A673 (cell line): ENCODE data around the gene CBFA2T3. TPM values are rescaled to one million over a fixed set of nuclear protein-coding genes. Genes with fewer than 3 reads are reported as not detected.

ENCODE experiments used
- BruUV-seq: library from RNA; stranded (reverse); fragments of 400-500 nt; replicated peaks from 2 replicates; lab custom pipeline; 2021; lab: Mats Ljungman, UMichigan
- CTCF ChIA-PET: fragments of 300-600 bp; sonication (Branson Sonifier 250); formaldehyde crosslinking; loops from one replicate; lab custom pipeline; 2022; ENCODE audit warnings: antibody characterized with exemption; lab: Charles Lee
- POLR2A ChIA-PET: fragments of 300-600 bp; sonication (Branson Sonifier 250); formaldehyde crosslinking; loops from one replicate; lab custom pipeline; 2022; ENCODE audit warnings: antibody characterized with exemption; ENCODE audit not compliant: low non-redundant PET; lab: Charles Lee
- DNase-seq: peaks from one replicate; pipeline ENCODE4 v3.0.0-alpha.2; 2015; ENCODE audit warnings: low spot score
- H3K27ac ChIP-seq: fragments of 200-600 bp; sonication (generic); 2 replicates; pipeline ENCODE4 v1.5.1; 2016; ENCODE audit warnings: mixed run types, low read depth, mild to moderate bottlenecking, mixed read lengths, antibody characterized with exemption, low read length; ENCODE audit not compliant: poor library complexity, severe bottlenecking
- H3K27me3 ChIP-seq: fragments of 200-600 bp; sonication (generic); replicated peaks from 2 replicates; pipeline ENCODE4 v1.6.1; 2017; ENCODE audit warnings: mixed run types, low read depth, mild to moderate bottlenecking, mixed read lengths, antibody characterized with exemption, low read length; ENCODE audit not compliant: insufficient read depth, poor library complexity
- H3K36me3 ChIP-seq: fragments of 200-600 bp; sonication (generic); 2 replicates; pipeline ENCODE4 v1.6.1; 2016; ENCODE audit warnings: mixed run types, mild to moderate bottlenecking, mixed read lengths, antibody characterized with exemption, low read length; ENCODE audit not compliant: insufficient read depth, poor library complexity, severe bottlenecking
- H3K4me1 ChIP-seq: fragments of 200-600 bp; sonication (generic); 2 replicates; pipeline ENCODE4 v1.6.1; 2017; ENCODE audit warnings: mixed run types, mild to moderate bottlenecking, mixed read lengths, antibody characterized with exemption, low read length; ENCODE audit not compliant: insufficient read depth, poor library complexity, severe bottlenecking
- H3K4me3 ChIP-seq: fragments of 200-600 bp; sonication (generic); 2 replicates; pipeline ENCODE4 v1.5.1; 2016; ENCODE audit warnings: low read depth, mixed run types, mild to moderate bottlenecking, mixed read lengths, low read length; ENCODE audit not compliant: poor library complexity, severe bottlenecking
- H3K9me3 ChIP-seq: fragments of 200-600 bp; sonication (generic); 2 replicates; pipeline ENCODE4 v1.6.1; 2016; ENCODE audit warnings: mixed run types, low read depth, mild to moderate bottlenecking, mixed read lengths, antibody characterized with exemption, low read length; ENCODE audit not compliant: poor library complexity, severe bottlenecking
- CTCF ChIP-seq: fragments of 300-800, 200-600 bp; sonication (generic); conservative IDR thresholded peaks from 2 replicates; pipeline ENCODE4 v1.5.1; 2017; ENCODE audit warnings: low read depth, mild to moderate bottlenecking, antibody characterized with exemption, low read length, moderate library complexity, mixed read lengths
- EZH2 ChIP-seq: fragments of 200-600 bp; sonication (generic); IDR thresholded peaks from 2 replicates; pipeline ENCODE4 v1.6.1; 2017; ENCODE audit warnings: borderline replicate concordance, low read depth, mild to moderate bottlenecking, mixed read lengths, antibody characterized with exemption, low read length; ENCODE audit not compliant: poor library complexity, severe bottlenecking
- intact Hi-C: fragments of 100-400 bp; cut with micrococcal nuclease; formaldehyde crosslinking; loops from one replicate; pipeline ENCODE4 v1.10.0; 2022; ENCODE audit not compliant: unreplicated experiment
- total RNA-seq: library from RNA; stranded (reverse); gene quantifications from 2 replicates; pipeline ENCODE4 v1.2.3, GENCODE V29; 2021

The CBFA2T3 gene
- total RNA-seq, 1 experiment from 2014 or later: 1.7 TPM

DNA sequence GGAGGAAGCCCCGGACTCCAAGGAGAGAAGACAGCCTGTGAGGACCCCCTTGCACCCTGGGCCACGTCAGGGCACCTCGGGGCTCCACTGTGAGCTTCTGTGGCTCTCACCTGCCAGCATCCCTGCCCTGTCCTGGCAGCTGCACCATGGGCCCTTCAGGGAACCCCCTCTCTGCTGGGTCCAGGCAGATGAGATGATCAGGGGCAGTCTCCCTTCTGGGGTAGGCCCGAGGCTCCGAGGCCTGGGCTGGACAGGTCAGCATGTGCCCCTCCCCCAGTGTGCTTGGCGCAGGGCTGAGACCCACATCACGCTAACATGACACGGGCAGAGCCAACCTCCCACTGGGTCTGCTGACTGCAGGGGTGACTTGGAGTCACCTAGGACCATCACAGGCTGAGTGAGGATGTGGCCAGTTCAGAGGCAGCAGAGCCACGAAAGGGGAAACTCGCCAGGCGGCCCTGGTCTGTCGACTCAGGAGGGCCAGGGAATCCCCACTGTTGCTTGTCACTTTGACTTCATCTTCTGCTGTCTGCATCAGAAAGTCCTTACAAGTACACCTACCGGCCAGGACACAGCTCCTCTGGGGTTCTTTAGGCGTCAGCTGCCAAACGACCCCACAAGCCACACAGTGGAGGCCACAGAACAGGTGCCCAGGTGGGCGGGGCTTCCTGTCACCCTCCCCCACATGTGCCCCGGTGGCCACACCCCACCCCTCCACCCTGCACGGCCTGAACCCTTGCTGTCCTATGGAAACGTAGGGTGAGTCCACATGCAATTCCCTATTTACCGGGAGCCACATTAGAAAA lies 122.5 kb downstream of the CBFA2T3 start:
- CTCF ChIA-PET: no interaction called here
- H3K36me3 ChIP-seq: peaks cover 2% of the 10 kb centered on the region
- no peak overlapping the region for H3K27ac ChIP-seq
- H3K27me3 ChIP-seq: no peaks in the 10 kb centered on the region
- intact Hi-C loops: no loop called here
- no peaks in the 10 kb centered on the region for H3K9me3 ChIP-seq
- H3K4me1 ChIP-seq: peaks cover 3% of the 10 kb centered on the region
- no TSS peak for BruUV-seq
- no peak overlapping the region for H3K4me3 ChIP-seq
- POLR2A ChIA-PET: no interaction called here
- DNase-seq: no peak
- TF ChIP-seq EZH2 (no peak), CTCF (no peak)

DNA sequence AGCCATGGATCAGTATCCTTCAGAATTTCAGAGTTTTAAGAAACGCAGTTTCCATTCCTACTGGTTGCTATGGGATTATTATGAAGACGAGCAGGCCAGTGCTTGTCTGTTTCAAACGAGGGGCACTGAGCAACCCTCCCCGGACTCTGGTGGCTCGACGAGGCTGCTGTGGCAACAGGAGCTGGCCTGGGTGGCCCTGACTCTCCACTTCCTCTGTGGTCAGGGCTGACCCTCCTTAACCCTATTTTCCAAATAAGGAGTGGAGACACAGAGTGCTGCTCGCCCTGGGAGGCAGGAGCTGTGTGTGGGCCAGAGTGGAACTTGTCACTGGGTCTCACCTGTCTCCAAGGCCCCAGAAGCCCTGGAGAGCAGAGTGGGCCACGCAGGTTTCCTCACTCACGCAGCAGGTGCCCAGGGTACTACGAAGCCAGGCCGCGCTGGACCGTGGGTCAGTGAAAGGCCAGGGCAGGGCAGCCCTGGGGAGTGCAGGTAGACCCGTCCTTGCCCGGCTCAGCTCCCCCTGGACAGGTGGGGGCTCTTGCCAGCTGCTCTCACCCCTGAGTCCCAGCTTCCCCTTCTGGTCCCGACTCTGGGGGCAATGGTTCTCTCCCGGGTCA lies 123.6 kb downstream of the CBFA2T3 start:
- intact Hi-C loops: no loop called here
- Histone ChIP-seq H3K36me3 (no peaks in the 10 kb centered on the region), H3K27me3 (no peaks in the 10 kb centered on the region), H3K4me1 (peaks cover 3% of the 10 kb centered on the region), H3K27ac (no peak overlapping the region), H3K9me3 (no peaks in the 10 kb centered on the region), H3K4me3 (no peak overlapping the region)
- ChIA-PET POLR2A (no interaction called here), CTCF (no interaction called here)
- no peak for DNase-seq
- BruUV-seq: no TSS peak
- TF ChIP-seq EZH2 (no peak), CTCF (no peak)

- ChIA-PET POLR2A (no interaction called here), CTCF (no interaction called here)
- no peak overlapping the region for H3K4me3 ChIP-seq
- H3K4me1 ChIP-seq: no peaks in the 10 kb centered on the region
- H3K27me3 ChIP-seq: no peaks in the 10 kb centered on the region
- TF ChIP-seq EZH2 (no peak), CTCF (no peak)
- no TSS peak for BruUV-seq
- H3K27ac ChIP-seq: no peak overlapping the region
- no peaks in the 10 kb centered on the region for H3K9me3 ChIP-seq
- H3K36me3 ChIP-seq: no peaks in the 10 kb centered on the region
- DNase-seq: no peak
- intact Hi-C loops: no loop called here
These were observed 125.4 kb downstream of the CBFA2T3 start for GRCh38 chr16:88851616-88852015.
